Mucosa of stomach (tissue), 1 donor: ENCODE data around the gene COL18A1.

Source experiments
- H3K27me3 ChIP-seq: one replicate; pipeline ENCODE4 v1.7.0; 2013; ENCODE audit warnings: mild to moderate bottlenecking, low read length; ENCODE audit not compliant: control insufficient read depth, insufficient read depth
- H3K36me3 ChIP-seq: one replicate; pipeline ENCODE4 v1.7.0; 2013; ENCODE audit warnings: low read length; ENCODE audit not compliant: control insufficient read depth, insufficient read depth
- H3K4me1 ChIP-seq: one replicate; pipeline ENCODE4 v1.7.0; 2013; ENCODE audit warnings: mild to moderate bottlenecking, low read length; ENCODE audit not compliant: control insufficient read depth, insufficient read depth
- H3K4me3 ChIP-seq: one replicate; pipeline ENCODE4 v1.7.0; 2013; ENCODE audit warnings: low read length
- H3K9ac ChIP-seq: one replicate; pipeline ENCODE4 v1.7.0; 2013; ENCODE audit warnings: mild to moderate bottlenecking, low read length, moderate library complexity
- H3K9me3 ChIP-seq: one replicate; pipeline ENCODE4 v1.7.0; 2013; ENCODE audit warnings: mild to moderate bottlenecking, low read length, moderate library complexity; ENCODE audit not compliant: control insufficient read depth
- donor health status: Pancreatic carcinoma.

COL18A1 gene

DNA sequence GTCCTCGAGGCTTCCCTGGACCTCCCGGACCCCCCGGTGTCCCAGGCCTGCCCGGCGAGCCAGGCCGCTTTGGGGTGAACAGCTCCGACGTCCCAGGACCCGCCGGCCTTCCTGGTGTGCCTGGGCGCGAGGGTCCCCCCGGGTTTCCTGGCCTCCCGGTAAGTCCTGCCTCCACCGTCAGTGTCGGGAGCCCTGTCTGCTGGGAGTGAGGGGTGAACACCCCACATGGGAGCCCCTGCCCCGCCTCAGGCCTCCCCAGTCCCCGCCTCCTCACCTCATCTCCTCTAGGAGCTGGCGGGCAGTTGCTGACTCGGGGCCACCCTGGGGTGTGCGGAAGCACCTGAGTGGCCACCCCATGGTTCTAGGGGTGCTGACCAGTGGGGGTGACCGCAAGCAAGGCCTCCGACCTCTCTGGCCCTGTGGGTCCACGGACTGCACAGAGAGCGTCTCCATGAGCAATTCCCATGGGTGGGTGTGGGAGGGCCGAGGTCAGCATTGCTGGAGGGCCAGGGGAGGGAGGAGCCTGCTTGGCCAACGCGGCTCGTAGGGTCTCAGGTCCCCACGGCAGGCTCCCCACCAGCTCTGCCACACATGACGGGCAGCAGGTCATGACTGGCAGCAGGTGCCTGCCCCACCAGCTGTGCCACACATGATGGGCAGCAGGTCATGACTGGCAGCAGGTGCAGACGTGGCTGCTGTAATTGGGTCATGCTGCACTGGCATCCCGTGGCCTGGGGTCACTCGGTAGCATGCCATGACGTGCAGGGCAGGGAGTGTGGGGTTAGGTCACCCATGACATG lies 75.9 kb downstream of the COL18A1 start:
- H3K9ac ChIP-seq: no peak overlapping the region
- H3K9me3 ChIP-seq: no peaks in the 10 kb centered on the region
- no peaks in the 10 kb centered on the region for H3K36me3 ChIP-seq
- H3K4me3 ChIP-seq: no peak overlapping the region
- peaks cover 10% of the 10 kb centered on the region for H3K4me1 ChIP-seq
- no peaks in the 10 kb centered on the region for H3K27me3 ChIP-seq

DNA sequence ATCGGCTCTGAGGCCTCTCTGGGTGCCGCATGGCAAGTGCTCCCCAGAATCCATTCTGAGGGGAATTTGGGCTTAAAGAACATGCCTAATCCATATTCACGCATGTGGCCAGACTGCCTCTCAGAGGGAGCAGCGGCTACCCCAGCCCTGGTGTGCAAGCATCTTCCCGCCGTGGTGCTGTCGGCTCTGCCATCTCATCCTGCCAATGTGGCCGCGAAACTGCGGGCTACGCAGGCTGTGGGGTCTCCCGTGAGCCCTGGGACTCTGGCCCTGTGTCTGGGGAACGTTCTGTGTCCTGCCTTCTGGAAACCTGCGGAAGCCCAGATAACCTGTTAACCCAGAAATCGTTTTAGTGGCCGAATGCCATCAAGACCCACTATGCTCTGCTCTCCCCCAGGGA lies 76.6 kb downstream of the COL18A1 start:
- H3K9me3 ChIP-seq: no peaks in the 10 kb centered on the region
- H3K4me3 ChIP-seq: no peak overlapping the region
- H3K9ac ChIP-seq: no peak overlapping the region
- H3K36me3 ChIP-seq: no peaks in the 10 kb centered on the region
- peaks cover 10% of the 10 kb centered on the region for H3K4me1 ChIP-seq
- H3K27me3 ChIP-seq: no peaks in the 10 kb centered on the region

DNA sequence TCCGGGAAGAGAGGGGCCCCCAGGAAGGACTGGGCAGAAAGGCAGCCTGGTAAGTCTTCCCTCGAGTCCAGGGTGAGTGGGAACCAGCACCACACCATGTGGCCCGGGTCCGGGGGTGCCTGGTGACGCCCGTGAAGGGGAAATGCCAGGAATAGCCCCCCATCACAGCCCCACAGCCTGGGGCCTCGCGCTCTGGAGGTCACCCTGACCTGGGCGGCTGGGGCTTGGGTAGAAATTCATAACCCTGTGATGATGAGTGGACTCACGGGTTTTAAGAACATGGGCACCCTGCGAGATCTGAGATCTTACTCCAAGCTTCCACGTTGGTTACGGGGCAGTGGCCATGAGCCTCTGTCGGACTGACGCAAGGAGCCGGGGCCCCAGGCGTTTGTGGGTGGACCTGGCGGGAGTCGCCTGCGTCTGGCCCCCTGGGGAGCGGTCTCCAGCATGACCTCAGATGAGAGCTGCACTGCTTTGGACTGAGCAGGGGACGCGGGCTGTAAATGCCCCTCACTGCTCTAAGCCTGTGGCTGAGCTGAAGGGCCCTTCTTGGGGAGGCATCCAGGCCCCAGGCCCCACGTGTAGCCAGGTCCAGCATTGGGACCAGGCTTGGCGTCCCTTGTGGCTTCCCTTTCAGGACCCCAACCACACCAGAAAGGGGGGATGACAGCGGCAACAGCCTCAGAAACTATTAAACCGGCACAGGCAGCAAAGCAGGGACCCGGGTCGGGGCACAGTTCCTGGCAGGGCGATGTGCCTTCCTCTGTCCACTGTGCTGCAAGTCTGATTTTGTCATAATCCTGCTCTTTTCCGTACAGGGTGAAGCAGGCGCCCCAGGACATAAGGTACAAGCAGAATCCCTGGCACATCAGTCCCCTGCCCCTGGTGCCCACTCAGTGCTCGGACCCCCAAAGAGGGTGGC lies 77.3 kb downstream of the COL18A1 start:
- Histone ChIP-seq H3K9me3 (no peaks in the 10 kb centered on the region), H3K4me3 (no peak overlapping the region), H3K9ac (no peak overlapping the region), H3K27me3 (no peaks in the 10 kb centered on the region), H3K4me1 (peaks cover 8% of the 10 kb centered on the region), H3K36me3 (no peaks in the 10 kb centered on the region)

DNA sequence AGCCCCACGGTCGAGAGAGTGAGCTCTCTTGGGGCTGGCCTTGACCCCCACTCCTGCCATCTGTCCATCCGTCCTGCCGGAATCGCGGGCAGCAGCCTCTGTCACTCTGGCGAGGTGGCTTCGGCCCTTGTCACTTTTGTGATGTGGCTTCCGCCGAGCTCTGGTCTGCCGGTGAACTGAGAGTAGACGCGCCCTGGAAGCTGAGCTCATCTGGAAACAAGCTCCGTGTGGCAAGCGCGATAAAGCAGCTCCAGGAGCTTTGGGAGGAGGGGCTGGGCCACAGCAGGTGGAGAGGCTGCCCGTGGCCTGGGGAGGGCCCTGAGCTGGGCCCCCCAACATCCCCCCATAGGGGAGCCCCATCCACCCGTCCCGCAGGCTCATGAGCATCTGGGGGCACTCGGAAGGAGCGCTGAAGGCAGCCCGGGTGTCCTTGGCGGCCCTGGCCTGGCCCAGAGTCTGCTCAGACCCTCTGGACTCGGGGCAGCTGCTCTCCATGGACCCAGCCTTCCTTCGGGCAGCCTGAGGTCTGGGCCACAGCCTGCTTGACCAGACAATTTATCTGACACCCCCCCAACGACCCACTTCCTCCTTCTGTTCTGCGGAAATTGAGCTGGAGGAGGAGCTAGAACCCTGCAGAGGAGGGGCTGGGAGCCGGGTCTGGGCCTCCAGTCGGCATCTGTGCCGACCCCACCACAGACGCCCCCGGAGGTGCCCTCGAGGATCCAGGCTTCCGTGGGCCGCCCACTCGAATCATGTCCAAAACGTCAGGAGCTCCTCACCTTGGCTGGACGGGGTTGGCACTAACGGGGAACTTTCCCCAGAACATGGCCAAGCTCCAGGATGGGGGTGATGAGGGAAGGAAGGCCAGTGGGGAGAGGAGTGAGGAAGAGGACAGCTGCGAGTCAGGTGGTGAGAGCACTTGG lies 78.2 kb downstream of the COL18A1 start:
- Histone ChIP-seq H3K27me3 (no peaks in the 10 kb centered on the region), H3K4me3 (no peak overlapping the region), H3K9me3 (no peaks in the 10 kb centered on the region), H3K9ac (no peak overlapping the region), H3K4me1 (no peaks in the 10 kb centered on the region), H3K36me3 (no peaks in the 10 kb centered on the region)

DNA sequence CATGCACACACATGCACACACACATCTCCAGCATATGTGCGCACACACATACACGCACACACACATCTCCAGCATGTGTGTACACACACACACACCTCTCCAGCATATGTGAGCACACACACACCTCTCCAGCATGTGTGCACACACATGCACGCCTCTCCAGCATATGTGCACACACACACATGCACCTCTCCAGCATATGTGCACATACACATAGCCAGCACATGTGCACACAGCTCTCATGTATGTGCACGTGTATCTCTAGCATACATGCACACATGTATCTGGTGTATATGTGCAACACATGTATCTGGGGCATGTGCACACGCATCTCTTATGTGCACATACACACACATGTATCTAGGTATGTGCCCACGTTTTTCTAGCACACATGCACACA lies 79.4 kb downstream of the COL18A1 start:
- Histone ChIP-seq H3K4me1 (no peaks in the 10 kb centered on the region), H3K36me3 (no peaks in the 10 kb centered on the region), H3K4me3 (no peak overlapping the region), H3K9ac (no peak overlapping the region), H3K27me3 (no peaks in the 10 kb centered on the region), H3K9me3 (no peaks in the 10 kb centered on the region)

DNA sequence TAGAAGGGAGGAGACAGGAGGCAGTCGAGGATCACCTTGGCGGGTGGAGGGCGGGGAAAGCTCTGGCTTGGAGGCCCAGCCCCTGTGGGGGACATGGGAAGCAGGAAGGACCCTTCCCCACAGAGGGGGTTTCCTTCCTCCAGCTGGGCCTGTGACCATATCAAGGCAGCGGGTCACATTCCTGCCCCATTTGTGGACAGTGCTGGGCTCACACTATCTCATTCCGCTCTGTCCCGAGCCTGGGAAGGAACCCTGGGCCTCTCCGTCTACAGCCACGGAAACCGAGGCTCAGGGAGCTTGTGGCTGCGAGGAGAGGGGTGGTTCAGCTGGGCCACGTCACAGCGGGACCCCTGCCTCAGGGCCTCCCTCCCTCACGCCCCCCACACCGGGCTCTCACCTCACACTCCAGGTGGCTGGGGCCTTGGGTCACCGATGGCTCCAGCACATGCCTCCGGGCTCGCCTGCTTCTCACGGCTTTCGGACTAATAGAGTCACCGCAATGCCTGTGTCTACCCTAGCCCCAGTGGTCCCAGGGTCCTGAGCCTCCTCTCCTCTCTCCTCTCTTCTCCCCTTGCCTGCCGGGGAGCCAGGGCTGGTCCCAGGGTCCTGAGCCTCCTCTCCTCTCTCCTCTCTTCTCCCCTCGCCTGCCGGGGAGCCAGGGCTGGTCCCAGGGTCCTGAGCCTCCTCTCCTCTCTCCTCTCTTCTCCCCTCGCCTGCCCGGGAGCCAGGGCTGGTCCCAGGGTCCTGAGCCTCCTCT lies 80.9 kb downstream of the COL18A1 start:
- H3K4me3 ChIP-seq: no peak overlapping the region
- H3K4me1 ChIP-seq: no peaks in the 10 kb centered on the region
- H3K36me3 ChIP-seq: no peaks in the 10 kb centered on the region
- no peaks in the 10 kb centered on the region for H3K27me3 ChIP-seq
- H3K9ac ChIP-seq: no peak overlapping the region
- no peaks in the 10 kb centered on the region for H3K9me3 ChIP-seq

DNA sequence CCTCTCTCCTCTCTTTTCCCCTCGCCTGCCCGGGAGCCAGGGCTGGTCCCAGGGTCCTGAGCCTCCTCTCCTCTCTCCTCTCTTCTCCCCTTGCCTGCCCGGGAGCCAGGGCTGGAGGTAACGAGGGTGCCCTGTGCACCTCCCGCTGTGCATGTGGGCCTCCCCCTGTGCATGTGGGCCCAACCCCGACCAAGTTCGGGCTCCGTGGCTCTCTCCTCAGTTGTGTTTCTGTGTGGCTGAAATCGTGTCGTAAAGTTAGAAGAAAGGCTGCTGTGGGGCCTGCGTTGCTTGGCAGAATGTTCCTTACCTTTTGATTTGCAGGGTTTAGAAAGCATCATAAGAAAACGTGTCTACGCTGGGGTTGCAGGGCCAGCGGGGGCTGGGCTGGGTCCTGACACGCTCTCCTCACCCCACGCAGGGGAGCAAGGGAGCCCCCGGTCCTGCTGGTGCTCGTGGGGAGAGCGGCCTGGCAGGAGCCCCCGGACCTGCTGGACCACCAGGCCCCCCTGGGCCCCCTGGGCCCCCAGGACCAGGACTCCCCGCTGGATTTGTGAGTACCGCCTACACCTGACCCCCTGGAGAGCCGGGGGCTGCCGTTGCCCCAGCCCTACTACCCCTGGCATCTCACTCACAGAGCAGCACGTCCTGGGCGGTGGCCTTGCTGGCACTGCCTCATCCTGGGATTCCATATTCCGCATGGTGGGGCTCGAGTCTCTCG lies 81.6 kb downstream of the COL18A1 start:
- no peaks in the 10 kb centered on the region for H3K36me3 ChIP-seq
- no peak overlapping the region for H3K9ac ChIP-seq
- no peak overlapping the region for H3K4me3 ChIP-seq
- no peaks in the 10 kb centered on the region for H3K27me3 ChIP-seq
- no peaks in the 10 kb centered on the region for H3K9me3 ChIP-seq
- H3K4me1 ChIP-seq: no peaks in the 10 kb centered on the region

DNA sequence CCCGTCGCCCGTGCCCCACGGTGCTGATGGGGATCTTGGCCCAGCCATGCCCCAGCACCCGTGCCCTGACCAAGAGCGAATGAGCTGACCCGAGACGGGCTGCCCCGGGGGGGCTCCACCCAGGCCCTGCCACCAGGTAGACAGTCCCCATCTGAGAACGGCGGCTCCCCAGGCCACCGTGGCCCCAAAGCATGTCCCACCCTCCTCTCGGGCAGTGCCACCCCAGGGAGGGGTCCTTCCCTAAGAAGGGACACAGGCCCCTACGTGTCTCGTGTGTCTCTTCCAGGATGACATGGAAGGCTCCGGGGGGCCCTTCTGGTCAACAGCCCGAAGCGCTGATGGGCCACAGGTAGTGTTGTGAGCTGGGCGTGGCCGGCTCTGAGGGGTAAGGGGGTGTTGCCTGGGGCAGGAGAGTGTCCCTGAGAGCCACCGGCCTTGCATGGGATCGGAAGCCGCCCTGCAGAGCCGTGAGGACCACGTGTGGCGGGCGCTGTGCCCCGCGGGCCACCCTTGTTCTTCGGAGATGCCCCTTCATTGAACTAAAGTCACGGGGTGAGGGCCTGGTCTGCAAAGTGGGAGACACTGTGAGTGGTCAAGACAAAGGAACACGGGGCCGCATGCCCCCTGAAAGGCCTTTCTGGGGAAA lies 82.3 kb downstream of the COL18A1 start:
- no peak overlapping the region for H3K9ac ChIP-seq
- H3K36me3 ChIP-seq: no peaks in the 10 kb centered on the region
- H3K4me3 ChIP-seq: no peak overlapping the region
- H3K4me1 ChIP-seq: no peaks in the 10 kb centered on the region
- no peaks in the 10 kb centered on the region for H3K9me3 ChIP-seq
- H3K27me3 ChIP-seq: no peaks in the 10 kb centered on the region

DNA sequence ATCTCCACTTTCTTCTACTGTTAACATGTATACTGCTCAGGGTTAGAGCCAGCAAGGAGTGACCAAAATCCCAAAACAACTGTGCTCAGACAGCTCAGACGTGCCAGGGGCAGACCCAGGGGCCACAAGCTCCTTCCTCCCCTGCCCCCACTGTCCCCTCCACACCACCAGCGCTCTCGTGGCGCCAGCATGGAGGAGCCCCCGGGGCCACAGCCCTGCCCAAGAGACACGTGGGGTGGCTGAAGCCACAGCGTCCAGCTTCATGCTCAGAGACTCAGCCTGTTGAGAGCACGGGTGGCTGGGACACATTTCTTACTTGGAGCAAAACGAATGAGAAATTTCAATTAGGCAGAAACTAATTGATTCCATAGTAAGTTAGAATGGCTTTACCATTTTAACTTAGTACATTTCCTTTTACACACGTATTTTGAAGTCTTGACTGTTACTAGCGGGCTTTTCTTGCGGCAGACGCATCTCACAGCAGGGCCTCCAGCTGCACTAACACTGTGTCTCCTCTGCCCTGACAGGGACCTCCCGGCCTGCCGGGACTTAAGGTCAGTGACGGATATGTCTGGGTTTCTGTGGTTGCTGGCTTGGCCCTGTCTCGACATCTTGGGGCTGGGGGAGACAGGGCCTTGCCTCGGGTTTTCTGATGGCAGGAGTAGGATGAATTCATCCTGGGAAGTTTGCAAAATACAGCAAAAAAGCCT lies 83.1 kb downstream of the COL18A1 start:
- Histone ChIP-seq H3K27me3 (no peaks in the 10 kb centered on the region), H3K9ac (no peak overlapping the region), H3K4me1 (no peaks in the 10 kb centered on the region), H3K9me3 (no peaks in the 10 kb centered on the region), H3K4me3 (no peak overlapping the region), H3K36me3 (no peaks in the 10 kb centered on the region)
